KOPT-K1 (cell line): ENCODE data around the gene PADI2.

Source experiments
- H3K27ac ChIP-seq: fragments of 200-600 bp; sonication (generic); 2 replicates; pipeline ENCODE4 v1.5.1; 2016; ENCODE audit warnings: antibody characterized with exemption, mild to moderate bottlenecking, low read depth, low read length; ENCODE audit not compliant: poor library complexity, severe bottlenecking
- H3K36me3 ChIP-seq: fragments of 200-600 bp; sonication (generic); 2 replicates; pipeline ENCODE4 v1.5.1; 2017; ENCODE audit warnings: antibody characterized with exemption, mild to moderate bottlenecking, low read length, moderate library complexity; ENCODE audit not compliant: insufficient read depth
- H3K9me3 ChIP-seq: fragments of 200-600 bp; sonication (generic); 2 replicates; pipeline ENCODE4 v1.5.1; 2017; ENCODE audit warnings: antibody characterized with exemption, low read length, mild to moderate bottlenecking; ENCODE audit not compliant: insufficient read depth, poor library complexity, severe bottlenecking

The PADI2 gene

DNA sequence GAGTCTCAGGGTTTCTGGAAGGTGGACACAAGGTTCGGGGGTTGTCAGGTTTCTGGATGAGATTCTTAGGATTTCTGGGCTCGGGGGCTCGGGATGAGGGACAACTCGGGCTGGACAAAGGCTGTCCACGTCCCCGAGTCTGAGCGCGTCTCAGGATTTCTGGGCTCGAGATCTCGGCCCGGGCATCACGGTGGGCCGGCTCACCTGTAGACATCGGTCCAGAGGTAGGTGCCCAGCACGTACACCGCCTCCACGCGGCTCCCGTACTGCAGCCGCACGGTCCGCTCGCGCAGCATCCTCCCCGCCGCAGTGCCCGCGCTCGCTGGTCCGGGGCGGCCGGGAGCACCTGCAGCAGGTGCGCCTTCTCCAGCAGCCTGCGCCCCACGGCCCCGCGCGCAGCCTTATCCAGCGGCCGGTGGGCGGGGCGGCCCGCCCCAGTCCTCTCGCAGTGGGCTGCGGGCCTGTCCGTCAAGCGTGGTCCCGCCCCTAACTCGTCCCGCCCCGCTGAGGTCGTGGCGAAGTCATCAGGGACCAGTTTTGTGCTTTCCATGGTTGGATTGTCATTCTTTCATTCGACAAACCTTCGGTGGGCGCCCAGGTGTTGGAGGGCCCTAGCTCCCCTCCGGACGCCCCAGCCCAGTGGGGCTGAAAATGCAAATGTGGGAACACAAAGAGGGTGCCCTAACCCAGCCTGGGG, at the start of gene PADI2:
Gene PADI2, minus strand, starts transcription at position 376 of the 697 bp plus-strand sequence. Its CDS starts 80 bp downstream, at position 296.
- no peak within 1 kb of the TSS for H3K27ac ChIP-seq
- no peaks in the 10 kb centered on the region for H3K36me3 ChIP-seq
- no peaks in the 10 kb centered on the region for H3K9me3 ChIP-seq

DNA sequence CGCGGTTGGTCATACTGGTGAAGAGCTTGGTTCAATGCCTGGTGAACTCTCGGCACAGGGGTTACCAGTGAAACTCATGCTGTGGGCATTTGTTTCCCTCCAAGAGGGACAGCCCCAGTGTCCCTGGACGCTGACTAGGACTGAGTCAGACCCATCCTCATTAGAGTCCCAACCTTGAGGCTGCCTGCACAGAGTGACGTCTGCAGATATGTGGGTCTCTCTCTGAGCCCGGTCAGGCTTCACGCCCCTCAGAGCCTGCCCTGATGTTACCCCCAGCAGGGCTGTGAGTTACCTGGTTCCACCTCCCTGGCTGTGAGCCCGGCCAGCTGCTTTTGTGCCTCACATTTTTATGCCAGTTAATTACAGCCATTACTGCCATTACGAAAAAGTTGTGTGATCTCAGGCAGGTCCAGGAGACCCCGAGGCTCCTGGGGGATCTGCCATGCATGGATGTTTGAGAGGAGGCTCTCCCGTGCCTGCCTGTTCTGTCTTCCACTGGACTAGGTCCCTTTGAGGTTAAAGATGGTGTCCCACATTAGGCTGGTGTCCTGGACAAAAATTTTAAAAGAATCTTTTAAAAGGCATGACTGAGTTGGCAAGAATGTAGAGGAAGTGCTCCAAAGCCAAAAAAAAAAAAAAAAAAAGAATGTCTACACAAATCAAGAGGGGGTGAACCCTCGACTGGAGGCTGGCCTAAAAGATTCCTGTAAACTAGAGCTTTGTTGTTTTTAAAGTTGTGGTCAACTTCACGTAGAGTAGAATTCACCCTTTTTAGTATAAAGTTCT, 49.0 kb upstream of the PADI2 start:
- no peaks in the 10 kb centered on the region for H3K36me3 ChIP-seq
- no peak overlapping the region for H3K27ac ChIP-seq
- no peaks in the 10 kb centered on the region for H3K9me3 ChIP-seq

DNA sequence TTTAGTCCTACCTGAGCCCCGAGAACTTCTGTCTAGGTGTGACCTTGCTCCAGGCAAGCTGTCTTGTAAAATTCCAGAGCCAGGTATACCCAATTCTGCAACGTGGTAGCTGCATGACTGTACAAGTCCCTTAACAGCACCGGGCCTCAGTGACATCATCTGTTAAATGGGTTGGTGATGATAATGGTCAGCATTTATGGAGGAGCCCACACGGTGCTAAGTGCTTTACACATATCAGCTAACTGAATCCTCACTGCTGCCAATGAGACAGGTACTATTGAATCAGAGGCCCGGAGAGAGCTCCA, 48.5 kb upstream of the PADI2 start:
- Histone ChIP-seq H3K36me3 (no peaks in the 10 kb centered on the region), H3K9me3 (no peaks in the 10 kb centered on the region), H3K27ac (no peak overlapping the region)

DNA sequence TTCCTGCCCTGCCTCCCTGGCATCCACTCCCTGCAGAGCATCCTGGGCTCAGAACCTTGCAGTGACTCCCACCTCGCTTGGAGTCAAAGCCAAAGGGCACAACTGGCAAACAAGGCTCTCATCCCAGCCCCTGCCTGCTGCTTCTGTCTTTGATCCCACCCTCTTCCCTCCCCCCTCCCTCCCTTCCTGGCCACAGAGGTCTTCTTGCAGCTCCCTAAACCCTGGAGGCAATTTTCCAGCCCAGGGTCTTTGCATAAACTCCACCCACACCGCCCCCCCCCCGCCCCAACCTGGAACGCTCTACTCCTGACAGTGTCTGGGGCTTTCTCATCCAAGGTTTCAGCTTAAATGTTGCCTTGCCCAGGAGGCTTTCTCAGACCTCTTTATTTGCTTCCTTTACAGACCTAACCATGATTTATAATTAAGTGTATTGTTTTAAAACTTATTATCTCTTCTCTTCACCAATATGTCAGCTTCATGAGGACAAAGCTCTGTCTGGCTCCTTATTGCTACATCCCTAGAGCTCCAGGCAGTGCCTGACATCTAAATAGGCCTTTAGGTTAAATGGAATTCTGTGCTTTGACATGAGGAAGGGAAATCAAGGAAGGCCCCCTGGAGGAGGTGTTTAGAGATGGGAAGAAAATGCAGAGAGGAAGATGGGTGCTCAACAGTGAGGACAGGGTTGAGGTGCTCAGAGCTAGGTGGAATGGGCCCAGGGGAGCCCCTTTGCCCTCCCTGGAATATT, 48.0 kb upstream of the PADI2 start:
- Histone ChIP-seq H3K9me3 (no peaks in the 10 kb centered on the region), H3K27ac (no peak overlapping the region), H3K36me3 (no peaks in the 10 kb centered on the region)

DNA sequence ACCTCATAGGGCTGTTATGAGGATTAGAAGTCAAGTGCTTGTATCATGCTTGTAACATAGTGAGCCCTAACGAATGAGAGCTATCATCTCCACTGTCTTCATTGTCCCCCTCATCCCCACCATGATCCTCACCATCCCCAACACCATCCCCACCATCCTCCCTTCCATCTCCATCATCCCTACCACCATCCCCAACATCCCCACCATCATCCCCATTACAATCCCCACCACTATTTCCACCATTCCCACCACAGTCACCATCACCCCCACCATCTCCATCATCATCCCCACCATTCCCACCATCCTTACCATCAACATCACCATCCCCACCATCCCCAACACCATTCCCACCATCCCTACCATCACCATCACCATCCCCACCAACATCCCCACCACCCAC, 46.6 kb upstream of the PADI2 start:
- no peaks in the 10 kb centered on the region for H3K9me3 ChIP-seq
- H3K27ac ChIP-seq: no peak overlapping the region
- no peaks in the 10 kb centered on the region for H3K36me3 ChIP-seq

DNA sequence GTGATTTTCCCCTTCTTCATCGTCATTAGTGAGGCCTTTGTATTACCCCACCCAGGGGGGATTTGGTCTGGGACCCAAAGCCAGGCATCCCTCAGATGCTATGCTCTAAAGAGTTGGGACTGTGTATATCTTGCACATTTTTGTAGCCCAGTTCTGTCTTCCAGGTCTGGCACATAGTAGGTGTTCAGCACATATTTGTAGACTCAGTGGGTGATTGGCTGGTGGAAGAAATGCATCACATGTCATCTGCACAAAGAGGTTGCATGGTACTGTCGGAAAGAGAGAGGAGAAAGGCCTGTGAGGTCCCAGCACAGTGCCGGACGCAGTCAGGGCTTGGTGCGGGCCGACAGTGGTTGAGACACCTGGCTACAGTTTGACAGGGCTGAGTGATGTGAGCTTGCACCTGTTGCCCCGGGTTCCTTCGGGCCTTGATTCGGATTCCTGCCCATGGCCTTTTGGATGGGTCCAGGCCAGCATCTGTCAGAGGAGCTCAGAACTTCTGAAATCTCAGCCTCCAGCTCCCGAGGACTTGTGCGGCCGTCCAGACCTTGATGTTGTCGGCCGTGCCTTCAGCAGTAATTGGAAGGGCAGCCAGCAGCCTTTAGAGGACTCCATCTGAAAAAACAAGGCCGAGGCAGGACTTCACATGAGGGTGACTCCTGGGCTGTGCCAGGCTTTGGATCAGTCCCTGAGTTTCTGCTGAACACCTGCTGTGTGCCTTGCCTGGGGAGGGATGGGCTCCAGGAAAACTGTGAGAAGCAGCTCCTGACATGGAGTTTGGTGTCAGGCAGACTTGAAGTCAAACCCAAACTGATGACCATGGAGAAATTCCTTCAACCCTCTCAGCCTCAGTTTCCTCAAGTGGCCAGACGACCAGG, 44.8 kb upstream of the PADI2 start:
- Histone ChIP-seq H3K27ac (no peak overlapping the region), H3K36me3 (no peaks in the 10 kb centered on the region), H3K9me3 (no peaks in the 10 kb centered on the region)

DNA sequence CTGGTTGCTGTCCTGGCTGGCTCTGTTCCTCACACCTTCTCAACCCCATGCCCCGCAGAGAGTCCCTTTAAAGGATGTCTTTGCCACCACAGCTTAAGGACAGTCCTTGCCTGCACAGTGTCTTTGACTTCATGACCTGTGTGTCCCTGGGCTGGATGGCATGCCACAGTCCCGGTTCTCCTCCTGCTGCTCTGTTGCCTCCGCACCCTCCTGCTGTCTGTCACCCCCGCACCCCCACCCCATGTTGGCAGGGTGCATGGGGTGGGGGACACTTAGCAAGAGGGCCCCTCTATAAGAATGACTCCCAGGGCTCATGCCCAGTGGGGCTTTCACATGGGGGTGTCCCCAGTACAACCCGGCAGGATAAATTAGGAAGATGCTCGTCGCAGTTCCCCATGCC, 44.1 kb upstream of the PADI2 start:
- H3K36me3 ChIP-seq: no peaks in the 10 kb centered on the region
- H3K27ac ChIP-seq: no peak overlapping the region

DNA sequence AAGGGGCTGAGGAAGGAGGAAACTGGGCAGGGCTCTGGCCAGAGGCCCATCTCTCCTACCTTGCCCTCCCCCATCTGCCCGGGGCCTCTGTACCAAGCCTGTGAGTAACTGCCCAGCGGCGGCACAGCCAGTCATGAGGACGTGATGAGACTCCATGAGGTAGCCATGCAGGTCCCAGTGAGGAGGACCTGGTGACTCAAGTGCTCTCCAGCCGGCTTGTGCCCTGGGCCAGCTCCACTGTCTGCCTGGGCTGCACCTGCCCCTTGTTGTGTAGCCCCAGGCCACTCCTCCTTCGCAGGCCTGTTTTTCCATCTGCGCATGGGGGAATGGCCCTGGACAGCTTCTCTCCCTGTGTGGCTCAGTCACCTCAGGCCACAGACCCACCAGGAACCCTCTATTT, 43.7 kb upstream of the PADI2 start:
- H3K27ac ChIP-seq: no peak overlapping the region
- no peaks in the 10 kb centered on the region for H3K36me3 ChIP-seq
- H3K9me3 ChIP-seq: no peaks in the 10 kb centered on the region

More for the DNA sequence above, 44.1 kb upstream of the PADI2 start:
- no peaks in the 10 kb centered on the region for H3K9me3 ChIP-seq

DNA sequence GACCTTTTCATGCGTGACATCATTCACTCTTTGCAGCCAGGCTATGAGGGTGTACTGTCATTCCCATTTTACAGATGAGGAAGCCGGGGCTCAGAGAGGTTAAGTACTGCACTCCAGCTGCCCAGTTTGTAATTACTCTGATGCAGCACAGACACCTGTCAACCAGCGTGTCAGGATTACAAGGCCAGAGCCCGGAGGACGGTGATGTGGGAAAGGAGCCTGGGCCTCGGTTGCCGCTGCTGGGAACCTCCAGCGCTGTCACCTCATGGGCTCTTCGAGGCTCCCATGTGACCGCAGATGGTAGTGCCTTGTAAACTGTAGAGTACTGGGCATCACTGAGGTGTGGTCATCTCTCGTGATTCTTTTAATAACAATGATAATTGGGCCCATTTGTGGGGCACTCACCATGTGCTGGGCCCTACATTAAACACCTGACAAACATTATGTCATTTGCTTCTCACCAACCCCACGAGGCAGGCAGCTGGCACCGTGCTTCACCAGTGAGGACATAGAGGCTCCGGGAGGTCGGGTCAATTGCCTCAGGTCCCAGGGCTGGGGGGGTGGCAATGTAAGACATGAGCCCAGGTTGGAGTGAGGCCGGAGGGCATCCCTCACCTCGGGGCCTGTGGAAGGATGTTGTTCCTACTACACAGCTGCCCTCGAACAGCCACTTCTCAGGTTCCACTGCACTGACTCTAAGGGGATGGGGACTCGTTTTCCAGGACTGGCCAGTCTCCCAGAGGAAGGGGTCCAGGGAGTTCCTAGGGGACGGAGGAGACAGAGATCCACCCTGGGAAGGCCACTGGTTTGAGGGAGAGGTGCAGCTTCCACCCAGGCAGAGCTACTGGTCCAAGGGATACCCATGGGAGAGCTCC, 42.9 kb upstream of the PADI2 start:
- Histone ChIP-seq H3K36me3 (no peaks in the 10 kb centered on the region), H3K27ac (no peak overlapping the region), H3K9me3 (peaks cover 3% of the 10 kb centered on the region)

DNA sequence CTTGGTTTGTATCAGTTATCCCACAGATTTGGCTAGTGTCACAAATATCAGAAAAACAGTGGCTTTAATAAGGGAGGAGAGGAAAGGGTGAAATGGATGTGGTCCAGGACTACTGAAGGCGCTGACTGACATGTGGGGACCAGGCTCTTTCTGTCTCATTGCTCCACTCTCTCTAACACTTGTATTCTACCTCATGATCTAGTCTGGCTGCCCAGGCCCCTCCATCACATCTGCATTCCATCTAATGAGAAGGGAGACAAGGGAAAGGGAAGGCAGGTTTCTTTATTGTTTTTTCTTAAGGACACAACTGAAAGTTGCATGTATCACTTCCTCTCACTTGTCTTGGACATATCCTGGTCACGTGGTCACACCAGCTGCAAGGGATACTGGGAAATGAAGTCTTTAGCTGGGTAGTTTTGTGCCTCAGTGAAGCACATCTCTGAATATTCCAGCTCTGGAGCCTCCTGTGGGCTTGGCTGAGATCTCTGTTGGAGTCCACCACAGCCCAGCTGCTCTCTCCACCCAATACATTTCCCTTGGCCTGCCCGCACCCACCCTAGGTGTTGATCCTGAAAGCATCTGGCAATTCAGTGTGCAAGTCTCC, 42.0 kb upstream of the PADI2 start:
- Histone ChIP-seq H3K9me3 (peaks cover 4% of the 10 kb centered on the region), H3K36me3 (no peaks in the 10 kb centered on the region), H3K27ac (no peak overlapping the region)

DNA sequence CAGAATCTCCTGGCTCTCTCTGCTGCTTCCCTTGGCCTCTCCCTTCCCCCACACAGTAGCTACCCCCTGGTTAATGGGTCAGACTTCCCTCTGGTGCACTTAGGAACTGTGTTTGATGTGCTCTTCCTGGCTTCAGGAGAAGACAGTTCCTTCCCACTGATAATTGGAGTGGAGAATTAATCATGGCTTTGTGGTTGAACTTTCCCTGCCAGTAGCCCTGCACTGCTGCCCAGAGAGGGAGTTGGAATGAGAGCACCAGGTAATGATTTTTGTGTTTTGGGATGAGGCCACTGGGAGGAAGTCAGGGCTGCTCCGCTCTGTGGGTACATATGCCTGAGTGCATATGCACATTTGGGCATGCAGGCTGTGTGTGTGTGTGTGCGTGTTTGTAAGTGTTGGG, 39.7 kb upstream of the PADI2 start:
- H3K9me3 ChIP-seq: peaks cover 24% of the 10 kb centered on the region
- no peak overlapping the region for H3K27ac ChIP-seq
- H3K36me3 ChIP-seq: no peaks in the 10 kb centered on the region

DNA sequence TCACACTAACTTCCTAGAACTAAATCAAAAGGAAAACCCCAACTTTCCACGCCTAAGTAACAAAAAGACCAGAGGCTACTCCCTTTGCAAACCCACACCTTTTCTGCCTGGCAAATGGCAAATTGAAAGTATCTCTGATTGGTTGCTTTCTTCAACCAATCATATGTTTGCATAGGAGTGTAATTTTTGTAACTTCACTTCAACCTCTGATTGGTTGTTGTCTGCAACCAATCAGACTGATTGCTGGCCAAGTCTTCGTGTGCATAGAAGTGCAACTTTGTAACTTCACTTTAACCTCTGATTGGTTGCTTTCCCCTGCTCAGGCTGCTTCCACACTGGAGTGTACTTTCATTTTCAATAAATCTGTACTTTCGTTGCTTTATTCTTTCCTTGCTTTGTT, 36.9 kb upstream of the PADI2 start:
- Histone ChIP-seq H3K36me3 (no peaks in the 10 kb centered on the region), H3K9me3 (peaks cover 32% of the 10 kb centered on the region), H3K27ac (no peak overlapping the region)

DNA sequence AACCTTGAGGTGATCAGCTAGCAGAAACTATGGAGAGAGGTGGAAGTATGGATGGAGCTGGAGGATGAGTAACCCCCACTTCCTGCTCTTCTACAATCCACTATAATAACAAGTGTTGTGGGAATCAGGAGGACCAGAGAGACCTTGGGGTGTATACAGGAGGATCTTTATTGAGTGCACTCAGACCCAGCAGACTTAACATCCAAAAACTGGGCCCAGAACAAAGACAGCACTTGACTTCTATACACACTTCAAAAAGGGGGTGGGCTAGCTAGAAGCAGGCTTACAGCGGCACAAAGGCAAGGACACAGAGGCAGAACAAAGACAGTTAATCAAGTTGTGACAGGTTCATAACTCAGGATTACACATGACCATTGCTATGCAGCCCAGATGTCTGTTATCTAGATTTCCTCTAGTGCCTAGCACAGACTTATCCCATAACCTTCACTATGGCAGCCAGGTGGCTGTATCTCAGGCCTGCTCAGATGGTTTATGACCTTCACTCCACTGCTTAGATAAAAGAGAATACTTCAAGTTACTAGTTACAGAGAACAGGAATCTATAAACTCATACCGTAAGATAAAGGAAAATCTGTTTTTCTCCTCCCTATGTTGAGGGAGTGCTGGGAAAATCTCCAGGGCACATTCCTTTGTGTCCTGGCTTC, 36.1 kb upstream of the PADI2 start:
- H3K9me3 ChIP-seq: peaks cover 36% of the 10 kb centered on the region
- no peaks in the 10 kb centered on the region for H3K36me3 ChIP-seq
- no peak overlapping the region for H3K27ac ChIP-seq
